Measurements from ENCODE around the gene OVOL2. TPM values are rescaled to one million over a fixed set of nuclear protein-coding genes. Genes with fewer than 3 reads are reported as not detected.

The OVOL2 gene
- total and polyA plus RNA-seq, 10 of the 15 experiments (the other 5 are each of a cell fraction or from before 2014, with no cell fraction given): not detected

DNA sequence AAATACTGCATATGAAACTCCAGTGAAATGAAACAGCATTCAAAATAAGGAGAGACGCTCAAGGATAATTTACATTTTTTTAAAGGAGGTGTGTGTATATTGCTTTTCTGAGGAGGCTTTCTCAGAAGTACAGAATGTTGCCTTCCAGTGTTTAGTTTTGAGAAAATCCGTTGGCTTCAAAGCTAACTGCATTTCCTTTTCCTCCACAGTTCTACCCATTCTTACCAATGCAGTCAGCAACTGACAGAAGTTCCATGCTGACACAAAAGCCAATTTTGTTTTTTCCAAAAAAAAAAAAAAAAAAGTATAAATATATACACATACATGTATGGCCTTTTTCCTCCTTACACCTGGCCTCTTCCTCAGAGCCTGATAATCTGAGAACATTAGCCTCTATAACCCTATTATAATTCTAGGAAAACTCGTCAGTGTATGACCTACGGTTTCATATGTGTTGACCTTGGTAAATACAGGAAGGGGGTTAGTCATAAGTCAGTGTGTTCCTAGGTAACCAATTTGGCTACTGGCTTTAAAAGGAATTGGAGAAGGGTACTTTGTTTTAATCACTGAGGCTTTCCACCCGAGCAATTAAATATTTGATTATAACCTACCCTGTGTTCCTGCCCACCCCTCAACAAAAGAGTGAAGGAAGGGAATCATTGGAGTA, 64.7 kb downstream of the OVOL2 start (continued):
- TF ChIP-seq RELB (IDR thresholded peaks at IDR 0.05; ENCODE audit: low read depth): no peak
- no peak for TF ChIP-seq YY1 (IDR thresholded peaks at IDR 0.05; ENCODE audit: low read depth, low read length)
- TF ChIP-seq MXI1 (IDR thresholded peaks at IDR 0.05; ENCODE audit: low read depth, low read length): no peak
- TF ChIP-seq, protein P1, sequence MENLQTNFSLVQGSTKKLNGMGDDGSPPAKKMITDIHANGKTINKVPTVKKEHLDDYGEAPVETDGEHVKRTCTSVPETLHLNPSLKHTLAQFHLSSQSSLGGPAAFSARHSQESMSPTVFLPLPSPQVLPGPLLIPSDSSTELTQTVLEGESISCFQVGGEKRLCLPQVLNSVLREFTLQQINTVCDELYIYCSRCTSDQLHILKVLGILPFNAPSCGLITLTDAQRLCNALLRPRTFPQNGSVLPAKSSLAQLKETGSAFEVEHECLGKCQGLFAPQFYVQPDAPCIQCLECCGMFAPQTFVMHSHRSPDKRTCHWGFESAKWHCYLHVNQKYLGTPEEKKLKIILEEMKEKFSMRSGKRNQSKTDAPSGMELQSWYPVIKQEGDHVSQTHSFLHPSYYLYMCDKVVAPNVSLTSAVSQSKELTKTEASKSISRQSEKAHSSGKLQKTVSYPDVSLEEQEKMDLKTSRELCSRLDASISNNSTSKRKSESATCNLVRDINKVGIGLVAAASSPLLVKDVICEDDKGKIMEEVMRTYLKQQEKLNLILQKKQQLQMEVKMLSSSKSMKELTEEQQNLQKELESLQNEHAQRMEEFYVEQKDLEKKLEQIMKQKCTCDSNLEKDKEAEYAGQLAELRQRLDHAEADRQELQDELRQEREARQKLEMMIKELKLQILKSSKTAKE (IDR thresholded peaks at IDR 0.05; ENCODE audit: low read depth, poor library complexity, severe bottlenecking): no peak
- TF ChIP-seq ASH2L (IDR thresholded peaks at IDR 0.05; ENCODE audit: borderline replicate concordance, low read depth): no peak

DNA sequence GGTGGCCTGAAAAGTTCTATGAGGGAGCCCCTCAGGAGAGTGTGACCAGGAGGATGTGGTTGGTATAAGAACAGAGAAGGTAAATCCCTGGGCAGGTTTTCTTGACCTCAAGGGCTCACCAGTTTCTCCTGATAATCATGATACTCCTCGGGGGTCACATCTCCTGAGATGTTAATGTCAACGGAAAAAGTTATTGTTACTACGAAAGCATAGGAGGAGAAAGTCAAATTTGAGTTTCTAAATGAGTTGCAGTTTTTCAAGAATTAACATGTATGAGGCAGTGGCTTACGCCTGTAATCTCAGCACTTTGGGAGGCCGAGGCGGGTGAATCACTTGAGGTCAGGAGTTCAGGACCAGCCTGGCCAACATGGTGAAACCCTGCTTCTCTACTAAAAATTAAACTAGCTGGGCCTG, 65.5 kb downstream of the OVOL2 start:
- Histone ChIP-seq H3K4me2 (ENCODE audit: control insufficient read depth, insufficient read depth) (peak overlapping the region; percentile 60), H3K36me3 (ENCODE audit: control insufficient read depth in 2 of 2, insufficient read depth in 2 of 2, low read length in 1 of 2) (peaks cover 2 to 7% of the 10 kb centered on the region in 2 experiments; a peak in 3 of 4 replicates), H3K9me3 (replicated peaks; ENCODE audit: control insufficient read depth, insufficient read depth, low read length) (no peaks in the 10 kb centered on the region), H3K4me1 (ENCODE audit: control insufficient read depth, insufficient read depth, low read length) (peaks cover 21% of the 10 kb centered on the region), H4K20me1 (ENCODE audit: control insufficient read depth, insufficient read depth) (no peaks in the 10 kb centered on the region), H3K4me3 (no peak overlapping the region), H3K27me3 (replicated peaks in 1 of 2; ENCODE audit: control insufficient read depth in 2 of 2, insufficient read depth in 2 of 2, low read length in 1 of 2) (no peaks in the 10 kb centered on the region), H3K27ac (ENCODE audit: control insufficient read depth, insufficient read depth) (peak overlapping the region; percentile 41), H2AFZ (ENCODE audit: control insufficient read depth, low read depth, low read length) (no peak overlapping the region; the same call in 1 of the 2 replicates), H3K79me2 (ENCODE audit: control insufficient read depth, insufficient read depth, low read length) (no peaks in the 10 kb centered on the region; the same call in 1 of the 2 replicates), H3K9ac (ENCODE audit: control insufficient read depth, insufficient read depth, low read length) (no peak overlapping the region)
- SMC1A ChIA-PET (ENCODE audit: uncharacterized antibody, unreplicated experiment): interaction anchor here (0.6 to 2.9 kb wide), 10 partner anchors 8 to 455 kb away, joined by 3 to 12 read pairs (median 4); no protein-coding TSS in a partner anchor
- 6% methylated on average over 6 of the region's 6 CpGs for WGBS (ENCODE audit: insufficient coverage, insufficient replicate concordance, low lambda C conversion rate, missing lambda C conversion rate)
- intact Hi-C loops (cut with micrococcal nuclease; ENCODE audit: unreplicated experiment) (loop anchor here (2.0 to 5.0 kb wide), 3 partner anchors 23 to 309 kb away; partner anchors contain the start of genes MGME1, RRBP1 and SNX5), in situ Hi-C loops (cut with MboI) (no loop called here)
- POLR2A ChIA-PET: interaction anchor here (0.9 kb wide), 1 partner anchor 12 kb away, joined by 4 read pairs; no protein-coding TSS in a partner anchor
- DNase-seq (ENCODE audit: low read depth, low spot score): peak; percentile 44
- RAD21 ChIA-PET (ENCODE audit: unreplicated experiment): interaction anchor here (0.7 to 2.0 kb wide), 6 partner anchors 12 to 53 kb away, joined by 3 to 9 read pairs (median 6); partner anchors contain the start of gene SNX5
- no TSS peak for BruUV-seq (replicated peaks)
- CTCF ChIA-PET: interaction anchor here (3.1 to 5.5 kb wide), 2 partner anchors 13 to 26 kb away, joined by 14 to 27 read pairs; no protein-coding TSS in a partner anchor
- ATAC-seq: peak; percentile 82
- peak; percentile 23 for FAIRE-seq
- TF ChIP-seq ESRRA (IDR thresholded peaks at IDR 0.05; ENCODE audit: low read length) (no peak), TBL1XR1 (IDR thresholded peaks at IDR 0.05; ENCODE audit: low read depth, low read length) (0 out of 2 replicates have a peak, but pooled peaks have one; percentile 46), E2F4 (IDR thresholded peaks at IDR 0.05; ENCODE audit: low read depth, low read length) (no peak), ZNF24 (IDR thresholded peaks at IDR 0.05) (no peak), IKZF2 (IDR thresholded peaks at IDR 0.05) (peak in 1 of 2 experiments; percentile 63; a peak in 2 of 4 replicates), IKZF1 (conservative IDR thresholded peaks at IDR 0.05) (peak; percentile 69), ZSCAN29 (IDR thresholded peaks at IDR 0.05) (no peak), MEF2B (IDR thresholded peaks at IDR 0.05; ENCODE audit: partially characterized antibody, poor library complexity, severe bottlenecking) (peak; percentile 16), CHD1 (IDR thresholded peaks at IDR 0.05; ENCODE audit: low read depth, low read length) (no peak)
- TF ChIP-seq, protein P2, sequence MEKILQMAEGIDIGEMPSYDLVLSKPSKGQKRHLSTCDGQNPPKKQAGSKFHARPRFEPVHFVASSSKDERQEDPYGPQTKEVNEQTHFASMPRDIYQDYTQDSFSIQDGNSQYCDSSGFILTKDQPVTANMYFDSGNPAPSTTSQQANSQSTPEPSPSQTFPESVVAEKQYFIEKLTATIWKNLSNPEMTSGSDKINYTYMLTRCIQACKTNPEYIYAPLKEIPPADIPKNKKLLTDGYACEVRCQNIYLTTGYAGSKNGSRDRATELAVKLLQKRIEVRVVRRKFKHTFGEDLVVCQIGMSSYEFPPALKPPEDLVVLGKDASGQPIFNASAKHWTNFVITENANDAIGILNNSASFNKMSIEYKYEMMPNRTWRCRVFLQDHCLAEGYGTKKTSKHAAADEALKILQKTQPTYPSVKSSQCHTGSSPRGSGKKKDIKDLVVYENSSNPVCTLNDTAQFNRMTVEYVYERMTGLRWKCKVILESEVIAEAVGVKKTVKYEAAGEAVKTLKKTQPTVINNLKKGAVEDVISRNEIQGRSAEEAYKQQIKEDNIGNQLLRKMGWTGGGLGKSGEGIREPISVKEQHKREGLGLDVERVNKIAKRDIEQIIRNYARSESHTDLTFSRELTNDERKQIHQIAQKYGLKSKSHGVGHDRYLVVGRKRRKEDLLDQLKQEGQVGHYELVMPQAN (conservative IDR thresholded peaks at IDR 0.05): no peak
